Measurements from ENCODE around the gene SNRNP40. TPM values are rescaled to one million over a fixed set of nuclear protein-coding genes. Genes with fewer than 3 reads are reported as not detected.
"Not testable (repeated sequence)": the region's sequence is repeated elsewhere in the genome, so short reads cannot be mapped to it uniquely, and the experiment has no call there.

Gene SNRNP40
- total RNA-seq: 54.7 and 117 TPM in 2 replicates

DNA sequence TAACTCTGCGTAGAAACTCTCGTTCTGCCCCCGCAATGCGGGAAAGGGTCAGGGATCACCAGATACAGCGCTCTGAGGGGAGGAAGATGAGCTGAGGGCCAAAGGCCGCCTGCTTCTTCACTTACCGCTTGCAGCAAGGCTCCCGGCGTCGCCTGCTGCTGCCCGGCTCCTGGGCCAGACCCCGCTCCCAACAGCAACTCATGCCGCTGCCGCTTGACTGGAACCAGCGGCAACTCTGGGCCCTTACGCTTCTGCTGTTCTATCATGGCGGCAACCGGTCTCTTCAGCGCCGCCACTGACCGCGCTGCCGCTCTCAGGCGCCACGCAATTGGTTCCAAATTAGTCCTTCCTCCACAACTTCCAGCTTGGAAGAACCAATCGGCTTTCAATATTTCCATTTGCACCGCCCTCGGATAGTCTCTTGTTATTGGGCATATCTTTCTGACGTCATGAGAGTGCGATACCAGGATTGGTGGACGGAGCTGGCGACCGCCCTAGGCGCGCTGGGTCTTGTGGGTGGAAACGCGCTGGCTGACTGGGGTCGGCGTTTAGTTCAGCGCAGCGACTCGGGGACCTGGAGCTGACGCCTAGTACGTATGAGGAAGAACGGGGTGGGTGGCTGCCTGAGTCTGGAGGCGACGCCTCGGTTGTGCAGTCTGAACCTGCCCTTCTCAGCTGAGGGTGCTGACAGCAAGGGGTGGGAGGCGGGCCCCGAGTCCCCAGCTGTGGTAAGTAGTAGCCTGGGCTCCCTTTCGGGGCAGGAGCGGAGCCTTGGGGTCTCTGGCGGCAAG lies at the start of gene SNRNP40, which contains the start of gene ZCCHC17:
Gene SNRNP40 (minus strand): TSS at position 303 of the 791 bp plus-strand sequence. CDS start 37 bp downstream, at position 266.
Gene ZCCHC17 (plus strand): TSS at position 547 of the 791 bp plus-strand sequence. CDS start 13,067 bp downstream, outside the sequence.
- peak; percentile 99 for DNase-seq (ENCODE audit: low read depth)

- no peak for DNase-seq (ENCODE audit: low read depth)
These were observed 49.0 kb upstream of the SNRNP40 start for GRCh38 chr1:31345635-31346034.

DNA sequence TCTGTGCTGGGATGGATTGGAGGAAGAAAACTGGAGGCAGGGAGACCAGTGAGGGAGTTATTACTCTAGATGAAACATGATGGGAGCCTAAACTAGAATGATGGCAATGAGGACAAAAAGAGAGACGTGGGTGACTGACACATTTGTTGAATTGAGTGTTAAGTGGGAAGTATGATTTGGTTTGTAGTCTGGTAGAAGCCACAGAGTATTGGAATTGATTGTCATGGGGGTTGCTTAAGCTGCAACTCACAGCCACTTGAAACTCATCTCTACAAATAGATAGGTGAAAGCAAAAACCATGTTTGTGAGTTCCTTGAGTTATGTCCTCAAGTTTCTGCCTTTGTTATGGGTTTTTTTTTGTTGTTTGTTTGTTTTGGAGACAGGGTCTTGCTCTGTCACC lies 47.9 kb upstream of the SNRNP40 start:
- DNase-seq (ENCODE audit: low read depth): no peak

DNA sequence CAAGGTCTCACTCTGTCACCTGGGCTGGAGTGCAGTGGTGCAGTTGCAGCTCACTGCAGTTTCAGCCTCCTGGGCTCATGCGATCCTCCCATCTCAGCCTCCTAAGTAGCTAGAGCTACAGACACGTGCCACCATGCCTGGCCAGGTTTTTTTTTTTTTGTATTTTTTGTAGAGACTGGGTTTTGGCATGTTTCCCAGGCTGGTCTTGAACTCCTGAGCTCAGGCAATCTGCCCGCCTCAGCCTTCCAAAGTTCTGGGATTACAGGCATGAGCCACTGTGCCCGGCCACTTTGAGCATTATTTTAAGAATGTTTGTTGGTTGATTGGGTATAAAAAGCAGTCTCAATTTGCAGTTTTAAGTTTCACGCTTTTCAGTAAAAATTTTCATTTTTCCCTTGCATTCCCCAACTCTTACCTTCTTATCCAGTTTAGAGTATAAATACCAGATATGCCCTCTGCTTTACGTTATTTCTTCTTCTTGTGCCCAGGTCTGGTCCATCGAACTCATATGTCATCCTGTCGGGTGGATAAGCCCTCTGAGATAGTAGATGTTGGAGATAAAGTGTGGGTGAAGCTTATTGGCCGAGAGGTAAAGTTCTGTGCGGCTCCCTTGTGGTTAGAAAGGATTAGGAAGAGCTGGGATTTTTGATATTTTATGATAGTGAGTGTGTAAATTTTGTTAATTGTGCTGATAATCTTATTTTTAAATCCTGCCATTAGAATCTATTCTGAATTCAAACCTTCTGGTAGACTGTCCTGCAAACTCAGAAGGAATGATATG lies 40.3 kb upstream of the SNRNP40 start:
- DNase-seq (ENCODE audit: low read depth): no peak

DNA sequence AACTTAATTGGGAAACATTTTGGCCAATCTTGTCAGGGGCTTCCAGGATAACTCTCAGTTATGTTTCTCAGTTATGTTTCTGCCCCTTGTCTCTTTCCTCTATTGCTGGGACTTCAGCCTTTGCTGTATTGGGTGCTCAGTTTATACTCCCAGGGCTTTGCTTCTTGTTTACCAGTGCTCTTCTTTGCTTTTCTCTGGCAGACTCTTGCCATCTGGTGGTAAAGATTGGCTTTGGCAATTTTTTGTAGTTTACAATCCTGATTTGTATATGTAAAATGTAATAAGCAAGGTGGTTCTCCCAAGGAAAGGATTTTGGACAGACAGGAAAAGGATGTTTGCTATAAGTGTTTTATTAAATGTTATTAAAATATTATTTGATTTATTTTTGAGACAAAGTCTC lies 38.4 kb upstream of the SNRNP40 start:
- DNase-seq (ENCODE audit: low read depth): peak; percentile 66

- peak; percentile 16 for DNase-seq (ENCODE audit: low read depth)
These were observed 30.8 kb upstream of the SNRNP40 start for GRCh38 chr1:31327381-31327780.

DNA sequence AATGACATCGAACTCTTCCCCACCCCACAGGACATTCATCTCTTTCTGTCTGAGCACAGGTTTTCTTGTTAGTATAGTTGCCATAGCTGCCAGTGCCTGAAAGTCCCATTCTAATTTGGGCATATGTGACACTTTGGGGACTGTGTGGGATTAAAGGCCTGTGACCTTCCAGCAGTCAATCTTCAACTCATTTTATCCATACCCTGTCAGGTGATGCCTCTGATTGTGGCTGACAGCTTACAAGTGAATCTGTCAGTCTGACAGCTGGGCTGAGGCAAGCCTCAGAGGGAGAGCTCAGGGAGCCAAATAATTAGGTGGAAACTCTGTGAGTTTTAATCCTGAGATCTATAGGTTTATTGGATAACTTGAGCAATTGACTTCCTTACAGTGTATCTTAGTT lies 29.9 kb upstream of the SNRNP40 start:
- no peak for DNase-seq (ENCODE audit: low read depth)

- no peak for DNase-seq (ENCODE audit: low read depth)
These were observed 28.4 kb upstream of the SNRNP40 start for GRCh38 chr1:31324992-31325391.

DNA sequence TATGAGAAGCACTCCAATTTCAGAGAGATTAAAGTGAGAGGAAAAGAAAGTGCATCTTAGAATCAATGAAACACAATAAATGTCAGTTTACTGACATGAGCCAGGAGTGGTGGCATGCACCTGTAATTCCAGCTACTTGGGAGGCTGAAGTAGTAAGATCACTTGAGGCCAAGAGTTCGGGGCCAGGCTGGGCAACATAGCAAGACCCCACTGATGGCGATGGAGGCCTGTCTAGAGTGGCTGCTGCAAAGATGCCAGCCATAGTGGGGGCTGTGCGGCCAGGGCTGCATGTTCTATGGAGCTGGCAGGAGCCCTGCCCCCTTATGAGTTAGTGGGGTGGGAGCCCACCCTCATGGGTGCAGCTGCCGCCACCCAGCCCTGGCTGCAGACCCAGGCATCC lies 27.5 kb upstream of the SNRNP40 start:
- DNase-seq (ENCODE audit: low read depth): no peak

DNA sequence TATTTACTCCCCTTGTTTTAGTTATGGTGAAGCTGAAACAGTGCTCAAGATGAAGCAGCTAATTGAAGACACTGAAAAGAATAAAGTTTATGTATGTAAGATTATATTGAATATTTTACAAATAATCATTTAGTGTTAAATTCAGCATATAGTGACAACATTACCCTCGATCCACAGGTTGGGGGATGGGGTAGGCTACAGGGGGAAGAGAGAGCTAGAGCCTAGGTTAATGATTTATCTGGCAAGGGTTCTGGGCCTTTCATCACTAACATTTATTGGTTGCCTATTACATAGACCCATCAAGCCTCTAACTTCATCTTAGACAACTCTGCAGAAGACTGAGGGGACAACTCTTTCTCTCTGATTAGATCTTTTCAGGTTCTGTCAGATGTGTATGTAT lies 21.6 kb upstream of the SNRNP40 start:
- peak; percentile 15 for DNase-seq (ENCODE audit: low read depth)

DNA sequence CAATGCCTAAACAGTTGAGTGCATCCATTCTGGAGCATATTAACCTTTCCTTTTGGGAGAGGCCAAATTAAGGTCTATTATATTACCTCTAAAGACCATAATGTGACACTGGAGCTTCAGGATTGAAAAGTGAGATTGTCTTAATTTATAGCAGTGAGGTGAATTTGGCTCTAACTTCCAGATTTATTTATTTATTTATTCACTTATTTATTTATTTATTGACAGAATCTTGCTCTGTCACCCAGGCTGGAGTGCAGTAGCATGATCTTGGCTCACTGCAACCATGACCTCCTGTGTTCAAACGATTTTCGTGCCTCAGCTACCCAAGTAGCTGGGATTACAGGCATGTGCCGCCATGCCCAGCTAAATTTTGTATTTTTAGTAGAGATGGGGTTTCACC lies 19.3 kb upstream of the SNRNP40 start:
- no peak for DNase-seq (ENCODE audit: low read depth)

DNA sequence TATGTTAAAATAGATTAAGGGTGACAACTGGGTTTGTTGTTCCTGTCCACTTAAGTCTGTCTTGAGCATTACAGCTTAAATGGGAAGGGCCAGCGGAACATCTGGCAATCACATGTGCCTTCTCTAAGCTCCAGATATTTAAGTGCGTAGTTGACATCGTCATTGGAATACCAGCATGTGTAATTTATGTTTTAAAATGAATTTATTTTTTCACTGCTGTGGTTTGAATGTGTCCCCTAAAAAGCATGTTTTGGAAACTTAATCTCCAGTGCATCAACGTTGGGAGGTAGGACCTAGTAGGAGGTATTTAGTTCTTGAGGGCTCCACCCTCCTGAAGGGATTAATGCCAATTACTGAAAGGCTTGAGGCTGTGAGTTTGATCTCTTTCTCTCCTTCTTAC lies 13.6 kb upstream of the SNRNP40 start:
- no peak for DNase-seq (ENCODE audit: low read depth)

DNA sequence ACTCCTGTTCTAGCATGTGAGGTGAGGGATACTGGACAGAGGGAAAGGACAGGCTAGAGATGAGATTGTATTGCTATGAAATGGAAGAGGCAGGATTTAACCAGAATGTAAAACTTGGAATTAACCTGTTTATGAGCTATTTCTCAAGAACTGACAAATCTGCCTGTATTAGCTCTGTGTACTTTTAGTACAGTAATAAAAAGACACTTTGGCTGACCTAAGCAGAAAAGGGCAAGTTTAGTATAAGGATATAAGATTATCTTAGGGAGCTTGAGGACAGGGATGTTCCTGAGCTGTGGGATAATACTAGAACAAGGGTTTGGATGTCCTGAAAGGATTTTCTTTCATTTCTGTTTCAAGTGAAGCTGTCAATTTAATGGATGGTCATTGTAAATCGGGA lies 11.4 kb upstream of the SNRNP40 start:
- no peak for DNase-seq (ENCODE audit: low read depth)

- peak; percentile 75 for DNase-seq (ENCODE audit: low read depth)
These were observed 9.7 kb upstream of the SNRNP40 start for GRCh38 chr1:31306278-31306677.

DNA sequence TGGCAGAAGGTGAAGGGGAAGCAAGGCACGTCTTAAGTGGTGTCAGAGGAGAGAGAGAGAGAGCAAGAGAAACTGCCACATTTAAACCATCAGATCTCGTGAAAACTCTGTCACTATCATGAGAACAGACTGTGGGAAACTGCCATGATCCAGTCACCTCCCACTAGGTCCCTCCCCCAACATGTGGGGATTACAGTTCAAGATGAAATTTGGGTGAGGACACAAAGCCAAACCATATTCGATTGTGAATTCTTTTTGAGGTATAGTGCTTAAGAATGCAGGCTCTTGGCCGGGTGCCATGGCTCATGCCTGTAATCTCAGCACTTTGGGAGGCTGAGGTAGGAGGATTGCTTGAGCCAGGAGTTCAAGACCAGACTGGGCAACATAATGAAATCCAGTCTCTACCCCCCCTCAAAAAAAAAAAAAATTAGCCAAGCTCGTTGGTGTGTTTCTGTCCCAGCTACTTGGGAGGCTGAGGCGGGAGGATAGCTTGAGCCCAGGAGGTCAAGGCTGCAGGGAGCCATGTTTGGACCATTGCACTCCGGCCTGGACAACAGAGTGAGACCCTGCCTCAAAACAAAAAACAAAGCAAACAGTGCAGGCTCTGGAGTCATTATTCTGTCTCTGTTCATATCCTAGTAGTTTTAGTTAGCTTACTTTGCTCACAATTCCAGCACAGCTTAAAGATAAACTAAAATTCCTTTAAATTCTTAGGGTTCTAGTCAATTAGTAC lies 6.3 kb upstream of the SNRNP40 start:
- no peak for DNase-seq (ENCODE audit: low read depth)

GRCh38 chr1:31300193-31300592 lies 3.6 kb upstream of the SNRNP40 start:
- no peak for DNase-seq (ENCODE audit: low read depth)

DNA sequence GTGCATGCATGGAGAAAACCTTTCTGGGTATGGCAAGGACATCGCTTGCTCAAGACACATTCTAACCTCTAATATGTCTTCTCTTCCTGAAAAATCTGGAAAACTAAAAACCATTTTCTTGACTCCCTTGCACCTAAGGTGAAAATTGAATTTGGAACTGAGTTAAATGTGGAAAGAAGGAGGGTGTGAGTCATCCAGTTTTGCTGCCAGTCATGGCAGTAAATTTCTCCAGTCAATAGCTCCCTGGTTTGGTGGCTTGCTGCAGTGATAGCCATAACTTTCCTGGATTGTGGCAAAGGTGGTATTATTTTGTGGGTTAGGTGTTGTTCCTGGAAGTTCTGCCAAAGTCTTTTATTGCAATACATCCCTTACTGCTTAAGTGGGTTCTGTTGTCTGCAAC lies 2.8 kb upstream of the SNRNP40 start:
- DNase-seq (ENCODE audit: low read depth): peak; percentile 60

DNA sequence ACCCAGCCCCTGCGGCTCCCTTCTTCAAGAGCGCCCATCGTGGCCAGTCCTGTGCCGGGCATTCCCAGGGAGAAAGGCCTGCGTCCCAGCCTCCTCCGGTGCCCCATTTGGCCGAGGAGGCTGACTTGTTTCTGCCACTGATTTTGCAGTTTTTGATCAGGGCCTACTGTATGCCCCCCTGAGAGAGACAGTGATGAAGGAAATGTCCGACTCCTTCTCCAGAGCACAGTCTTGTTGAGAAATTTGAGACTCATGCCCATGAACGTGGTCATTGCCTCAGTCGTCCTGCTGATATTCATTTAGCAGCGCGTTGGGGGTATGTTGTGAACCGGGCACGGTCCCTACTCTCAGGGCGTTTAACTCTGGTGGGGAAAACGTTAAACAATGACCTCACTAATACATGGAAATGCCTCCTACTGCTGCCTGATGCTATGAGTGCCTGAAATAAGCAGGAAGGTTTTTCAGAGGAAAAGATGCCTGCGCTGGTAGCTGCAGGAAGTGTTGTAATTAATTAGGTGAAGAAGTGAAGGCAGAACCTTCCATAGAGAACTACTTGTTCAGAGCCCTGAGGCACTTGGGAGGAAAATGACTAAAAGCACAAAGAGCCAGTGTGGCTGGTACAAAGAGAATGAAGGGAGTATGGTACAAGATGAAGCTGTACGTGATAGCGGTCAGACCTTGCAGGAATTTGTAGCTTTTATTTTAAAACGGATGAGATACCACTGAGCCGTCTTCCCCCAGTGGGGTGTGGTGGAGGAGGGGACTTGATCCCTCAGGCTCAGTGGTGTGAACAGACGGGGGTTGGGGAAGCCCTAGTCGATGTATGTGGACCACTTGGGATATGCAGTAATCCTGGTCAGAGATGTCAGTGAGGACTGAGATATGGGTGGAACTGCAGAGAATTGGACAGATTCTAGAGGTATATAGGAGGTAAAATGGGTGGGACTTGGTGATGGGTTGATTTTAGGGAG lies 974 bp upstream of the SNRNP40 start:
- peak; percentile 57 for DNase-seq (ENCODE audit: low read depth)

GRCh38 chr1:31295874-31296485 lies 608 bp downstream of the SNRNP40 start:
- DNase-seq (ENCODE audit: low read depth): no peak

DNA sequence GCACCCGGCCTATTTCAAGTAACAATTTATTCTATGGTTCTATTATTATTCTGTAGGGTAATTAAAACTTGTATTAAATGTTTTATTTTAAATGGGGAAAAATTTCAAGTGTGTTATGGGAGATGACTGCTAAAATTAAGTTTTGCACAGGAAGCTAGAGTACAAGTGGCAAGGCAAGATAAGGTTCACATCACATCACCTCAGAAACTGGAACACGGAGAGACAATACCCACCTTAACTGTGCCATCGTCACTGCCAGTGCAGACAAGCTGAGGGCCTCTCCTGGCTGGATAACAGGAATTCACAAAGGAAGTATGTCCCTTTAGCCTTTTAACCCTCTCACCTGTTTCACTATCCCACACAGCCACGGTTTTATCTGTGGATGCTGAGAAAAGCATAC lies 7.6 kb downstream of the SNRNP40 start:
- DNase-seq (ENCODE audit: low read depth): no peak

GRCh38 chr1:31287791-31288190 lies 8.8 kb downstream of the SNRNP40 start:
- not testable (repeated sequence) for DNase-seq (ENCODE audit: low read depth)
